ENCODE data around the gene LRRC4B.

LRRC4B gene

GRCh38 chr19:50570997-50571396 lies 2.8 kb upstream of the LRRC4B start:
- no peak for DNase-seq (ENCODE audit: low spot score)

- DNase-seq (ENCODE audit: low spot score), result no peak
Measured at GRCh38 chr19:50569938-50570540, 1.8 kb upstream of the LRRC4B start.

- DNase-seq (ENCODE audit: low spot score), result no peak
Measured at GRCh38 chr19:50568728-50569698, 778 bp upstream of the LRRC4B start.

- no peak for DNase-seq (ENCODE audit: low spot score)
Measured at GRCh38 chr19:50567052-50567841, 988 bp downstream of the LRRC4B start.

GRCh38 chr19:50565984-50566903 lies 2.0 kb downstream of the LRRC4B start:
- no peak for DNase-seq (ENCODE audit: low spot score)

GRCh38 chr19:50564229-50565105 lies 3.8 kb downstream of the LRRC4B start:
- DNase-seq (ENCODE audit: low spot score), result no peak

- DNase-seq (ENCODE audit: low spot score), result no peak
Measured at GRCh38 chr19:50563597-50563996, 4.6 kb downstream of the LRRC4B start.

- no peak for DNase-seq (ENCODE audit: low spot score)
Measured at GRCh38 chr19:50562996-50563395, 5.2 kb downstream of the LRRC4B start.

- DNase-seq (ENCODE audit: low spot score), result no peak
Measured at GRCh38 chr19:50562329-50562728, 5.9 kb downstream of the LRRC4B start.

- DNase-seq (ENCODE audit: low spot score), result no peak
Measured at GRCh38 chr19:50559636-50560035, 8.6 kb downstream of the LRRC4B start.

GRCh38 chr19:50558449-50558848 lies 9.8 kb downstream of the LRRC4B start:
- no peak for DNase-seq (ENCODE audit: low spot score)

- DNase-seq (ENCODE audit: low spot score), result no peak
Measured at GRCh38 chr19:50558039-50558438, 10.2 kb downstream of the LRRC4B start.

- no peak for DNase-seq (ENCODE audit: low spot score)
Measured at GRCh38 chr19:50557009-50557613, 11.1 kb downstream of the LRRC4B start.

- DNase-seq (ENCODE audit: low spot score), result peak; percentile 60
Measured at GRCh38 chr19:50556282-50557008, 11.8 kb downstream of the LRRC4B start.

- DNase-seq (ENCODE audit: low spot score), result no peak
Measured at GRCh38 chr19:50555450-50556281, 12.6 kb downstream of the LRRC4B start.

- DNase-seq (ENCODE audit: low spot score), result no peak
Measured at GRCh38 chr19:50555033-50555432, 13.2 kb downstream of the LRRC4B start.

GRCh38 chr19:50554212-50554611 lies 14.0 kb downstream of the LRRC4B start:
- DNase-seq (ENCODE audit: low spot score), result no peak

- no peak for DNase-seq (ENCODE audit: low spot score)
Measured at GRCh38 chr19:50553134-50553703, 15.0 kb downstream of the LRRC4B start.
